HepG2 (cell line): ENCODE data around the gene SAMD5. TPM values are rescaled to one million over a fixed set of nuclear protein-coding genes. Genes with fewer than 3 reads are reported as not detected.

Experiments
- ATAC-seq: fragments of 200-7000 bp; cut with Tn5 transposase; 3 replicates; pipeline ENCODE4 v1.9.1; 2020; ENCODE audit warnings: mild to moderate bottlenecking, moderate library complexity
- BruUV-seq: library from RNA; stranded (reverse); fragments of 400-500 nt; replicated peaks from 2 replicates; lab custom pipeline; 2021; lab: Mats Ljungman, UMichigan
- CTCF ChIA-PET: fragments of 300-600 bp; formaldehyde crosslinking; extraction: SDS; loops from one replicate; lab custom pipeline; 2021; ENCODE audit warnings: low total read pairs, inconsistent platforms, low intra/inter-chr PET ratio; lab: Yijun Ruan, JAX
- POLR2A ChIA-PET: fragments of 350-600 bp; sonication (Branson Sonifier 250); formaldehyde crosslinking; loops from one replicate; lab custom pipeline; 2020; ENCODE audit warnings: antibody characterized with exemption, inconsistent platforms; lab: Yijun Ruan, JAX
- DNase-seq: peaks from one replicate; pipeline ENCODE4 v3.0.0-alpha.2; 2015; ENCODE audit warnings: low spot score
- FAIRE-seq: peaks from 3 replicates; lab custom pipeline; 2011; peaks lifted over from hg19 to GRCh38; lab: Jason Lieb, UNC
- H2AFZ ChIP-seq: one replicate; pipeline ENCODE4 v1.6.1; 2011; ENCODE audit warnings: low read length, inconsistent platforms
- H3K27ac ChIP-seq: fragments of 300-600 bp; 3 replicates; pipeline ENCODE4 v1.8.0; 2011; ENCODE audit warnings: mixed run types, mild to moderate bottlenecking, mixed read lengths, low read length, inconsistent platforms; ENCODE audit not compliant: insufficient read depth; ENCODE audit errors: extremely low read length
- H3K27me3 ChIP-seq, 2 experiments: fragments of 200-600 bp in 1 of 2; 2 replicates in 1 of 2; 3 replicates in 1 of 2; pipeline versions ENCODE4 v1.6.0 to v1.8.0; 2011; ENCODE audit warnings: low read length in 2 of 2, mild to moderate bottlenecking in 2 of 2, moderate library complexity in 2 of 2, inconsistent platforms in 1 of 2; ENCODE audit not compliant: insufficient read depth in 2 of 2, control insufficient read depth in 1 of 2
- H3K36me3 ChIP-seq, 2 experiments: fragments of 200-600 bp in 1 of 2; replicated peaks in 1 of 2; 2 replicates in 1 of 2; 3 replicates in 1 of 2; pipeline versions ENCODE4 v1.5.1 to v1.8.0; 2011; ENCODE audit warnings: low read length in 2 of 2, inconsistent platforms in 1 of 2; ENCODE audit not compliant: insufficient read depth in 2 of 2, control insufficient read depth in 1 of 2
- H3K4me1 ChIP-seq: 2 replicates; pipeline ENCODE4 v1.5.1; 2012; ENCODE audit warnings: low read length, inconsistent platforms; ENCODE audit not compliant: insufficient read depth
- H3K4me2 ChIP-seq: 2 replicates; pipeline ENCODE4 v1.6.0; 2011; ENCODE audit warnings: low read depth, low read length, inconsistent platforms
- H3K4me3 ChIP-seq, 3 experiments: fragments of 200-600 bp in 1 of 3; sonication (generic), shearing (Covaris generic) in 1 of 3; replicated peaks in 1 of 3; 2 replicates each; pipeline ENCODE4 v1.5.1; 2011 to 2016; ENCODE audit warnings: low read length in 3 of 3, inconsistent platforms in 2 of 3, low read depth in 2 of 3, mild to moderate bottlenecking in 2 of 3, control low read depth in 1 of 3, mixed read lengths in 1 of 3; ENCODE audit not compliant: insufficient read depth in 1 of 3
- H3K79me2 ChIP-seq: one replicate; pipeline ENCODE4 v1.6.1; 2011; ENCODE audit warnings: low read length, inconsistent platforms; ENCODE audit not compliant: insufficient read depth
- H3K9ac ChIP-seq: 2 replicates; pipeline ENCODE4 v1.6.0; 2011; ENCODE audit warnings: mild to moderate bottlenecking, low read depth, low read length, inconsistent platforms; ENCODE audit not compliant: insufficient read depth
- H3K9me3 ChIP-seq: 2 replicates; pipeline ENCODE4 v1.5.1; 2012; ENCODE audit warnings: mild to moderate bottlenecking, low read length
- H4K20me1 ChIP-seq: 2 replicates; pipeline ENCODE4 v1.6.0; 2011; ENCODE audit warnings: inconsistent platforms, mild to moderate bottlenecking, low read length, moderate library complexity; ENCODE audit not compliant: insufficient read depth
- DZIP1 ChIP-seq: sonication (generic); formaldehyde crosslinking; IDR thresholded peaks from 2 replicates; pipeline ENCODE4 v1.5.0; 2020; ENCODE audit warnings: mild to moderate bottlenecking, missing genetic modification reagents
- HNRNPLL ChIP-seq: fragments of 200-400 bp; formaldehyde crosslinking; IDR thresholded peaks from 2 replicates; pipeline ENCODE4 v1.6.1; 2017; ENCODE audit warnings: mild to moderate bottlenecking, low read depth, low read length; ENCODE audit not compliant: poor library complexity, severe bottlenecking
- NCOA2 ChIP-seq: sonication (generic); formaldehyde crosslinking; IDR thresholded peaks from 2 replicates; pipeline ENCODE4 v1.8.0; 2022; ENCODE audit warnings: inconsistent platforms
- NPAS2 ChIP-seq: sonication (generic); formaldehyde crosslinking; IDR thresholded peaks from 2 replicates; pipeline ENCODE4 v1.8.0; 2022; ENCODE audit warnings: mild to moderate bottlenecking, missing genetic modification reagents, borderline replicate concordance
- SNAPC2 ChIP-seq: sonication (generic); formaldehyde crosslinking; IDR thresholded peaks from 2 replicates; pipeline ENCODE4 v1.8.1; 2022; ENCODE audit warnings: mild to moderate bottlenecking, missing genetic modification reagents
- WGBS: methylation state at CpG from one replicate; pipeline ENCODE4 v1.1.6; 2017; ENCODE audit warnings: low lambda C conversion rate; 5-methylcytosine and 5-hydroxymethylcytosine counted together
- in situ Hi-C: cut with HindIII; loops from 2 replicates; pipeline ENCODE4 v1.10.0; 2017; ENCODE audit warnings: low pct_unique_long_range_greater_than_20kb; ENCODE audit not compliant: extremely low pct_ligation_motif_present
- intact Hi-C: fragments of 100-400 bp; cut with micrococcal nuclease; formaldehyde crosslinking; loops from one replicate; pipeline ENCODE4 v1.10.0; 2022; ENCODE audit not compliant: unreplicated experiment
- polyA plus RNA-seq, 8 experiments: library from polyadenylated mRNA; depleted of rRNA in 3 of 8; stranded (reverse) in 7 of 8; unstranded in 1 of 8; fragments of >200 nt; fragmentation: Illumina TruSeq in 4 of 8; extraction: Trizol in 4 of 8; gene quantifications; 2 replicates each; pipeline versions ENCODE4 v1.2.1 to v1.2.3, GENCODE V29; 2011 to 2016; ENCODE audit warnings: low read depth in 4 of 8, missing spikeins in 1 of 8, mixed read lengths in 1 of 8; ENCODE audit not compliant: insufficient read depth in 1 of 8
- total RNA-seq, 5 experiments: library from RNA; depleted of rRNA; stranded (reverse); fragments of >200 nt; fragmentation: Illumina TruSeq; extraction: Trizol; gene quantifications; 2 replicates each; pipeline ENCODE4 v1.2.3, GENCODE V29; 2016; ENCODE audit warnings: low read depth in 1 of 5
- TF ChIP-seq, protein P1 (sequence below): sonication (generic); formaldehyde crosslinking; IDR thresholded peaks from 2 replicates; pipeline ENCODE4 v1.4.0; 2020; ENCODE audit warnings: missing genetic modification reagents
- TF ChIP-seq, protein P2 (sequence below): sonication (generic); formaldehyde crosslinking; IDR thresholded peaks from 2 replicates; pipeline ENCODE4 v1.5.1; 2020; ENCODE audit warnings: missing genetic modification reagents, mild to moderate bottlenecking, borderline replicate concordance

SAMD5 gene
- total and polyA plus RNA-seq, 2 of the 13 experiments (the other 11 are each of a cell fraction or from before 2014, with no cell fraction given) = 0.02 to 0.07 TPM

DNA sequence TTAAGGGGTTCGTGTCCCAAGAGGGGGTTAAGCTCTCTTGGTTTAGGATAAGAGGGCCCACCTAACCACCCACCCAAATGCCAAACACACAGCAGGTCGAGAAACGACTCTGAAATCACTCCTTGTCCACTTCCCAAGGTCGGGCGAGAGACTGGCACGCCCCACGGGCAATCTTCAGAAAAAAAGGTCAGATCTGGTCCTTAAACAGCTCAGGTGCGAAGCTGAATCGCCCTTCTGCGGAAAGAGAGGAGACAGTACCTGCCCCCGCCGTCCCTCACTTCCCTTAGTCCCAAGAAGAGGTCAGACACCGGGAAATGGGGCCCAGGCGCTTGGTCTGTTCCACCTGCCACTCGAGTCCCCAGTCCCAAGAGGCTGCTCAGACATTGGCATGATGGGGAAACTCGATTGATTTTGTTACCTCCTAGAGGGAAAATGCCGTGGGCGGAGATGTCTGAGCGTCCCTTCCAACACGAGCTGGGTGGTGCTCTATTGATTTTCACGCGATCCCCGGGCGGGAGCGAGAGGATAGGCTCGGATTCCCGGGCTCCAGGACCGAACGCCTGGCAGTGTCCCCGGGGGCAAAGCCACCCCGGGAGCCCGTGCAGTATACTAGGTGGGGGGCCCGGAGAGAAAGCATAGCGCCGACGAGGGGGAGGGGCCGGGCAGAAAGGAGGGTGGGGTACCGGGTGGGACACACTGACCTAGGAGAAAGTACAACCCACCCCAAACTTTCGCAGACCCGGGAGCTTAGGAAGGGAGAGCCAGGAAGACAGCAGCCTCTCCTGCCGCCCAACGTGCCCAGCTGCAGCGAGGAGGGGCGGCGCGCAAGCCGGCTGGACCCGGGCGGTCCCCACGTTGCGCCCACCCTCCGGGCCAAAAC lies 1.1 kb upstream of the SAMD5 start (continued):
- TF ChIP-seq, protein P1, sequence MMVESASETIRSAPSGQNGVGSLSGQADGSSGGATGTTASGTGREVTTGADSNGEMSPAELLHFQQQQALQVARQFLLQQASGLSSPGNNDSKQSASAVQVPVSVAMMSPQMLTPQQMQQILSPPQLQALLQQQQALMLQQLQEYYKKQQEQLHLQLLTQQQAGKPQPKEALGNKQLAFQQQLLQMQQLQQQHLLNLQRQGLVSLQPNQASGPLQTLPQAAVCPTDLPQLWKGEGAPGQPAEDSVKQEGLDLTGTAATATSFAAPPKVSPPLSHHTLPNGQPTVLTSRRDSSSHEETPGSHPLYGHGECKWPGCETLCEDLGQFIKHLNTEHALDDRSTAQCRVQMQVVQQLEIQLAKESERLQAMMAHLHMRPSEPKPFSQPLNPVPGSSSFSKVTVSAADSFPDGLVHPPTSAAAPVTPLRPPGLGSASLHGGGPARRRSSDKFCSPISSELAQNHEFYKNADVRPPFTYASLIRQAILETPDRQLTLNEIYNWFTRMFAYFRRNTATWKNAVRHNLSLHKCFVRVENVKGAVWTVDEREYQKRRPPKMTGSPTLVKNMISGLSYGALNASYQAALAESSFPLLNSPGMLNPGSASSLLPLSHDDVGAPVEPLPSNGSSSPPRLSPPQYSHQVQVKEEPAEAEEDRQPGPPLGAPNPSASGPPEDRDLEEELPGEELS (CRISPR knock-in tag) = no peak
- TF ChIP-seq NCOA2 (CRISPR knock-in tag) = no peak

- TF ChIP-seq, protein P2, sequence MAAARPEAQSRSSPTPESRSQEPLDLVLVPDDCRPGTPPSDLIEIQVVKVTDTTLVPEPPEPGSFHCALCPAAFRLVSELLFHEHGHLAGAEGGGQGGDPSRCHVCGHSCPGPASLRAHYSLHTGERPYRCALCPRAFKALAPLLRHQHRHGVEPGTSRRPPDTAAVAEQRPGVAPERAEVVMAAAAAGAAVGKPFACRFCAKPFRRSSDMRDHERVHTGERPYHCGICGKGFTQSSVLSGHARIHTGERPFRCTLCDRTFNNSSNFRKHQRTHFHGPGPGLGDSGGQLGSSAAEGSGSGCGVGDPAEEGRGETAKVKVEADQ = no peak
- TF ChIP-seq NPAS2 (CRISPR knock-in tag) = no peak
- TF ChIP-seq HNRNPLL = peak; percentile 78
- no peak for TF ChIP-seq SNAPC2
- TF ChIP-seq DZIP1 = no peak
- Histone ChIP-seq H3K4me1 (peaks cover 37% of the 10 kb centered on the region), H3K27me3 (peaks cover 10 to 46% of the 10 kb centered on the region in 2 experiments), H4K20me1 (no peaks in the 10 kb centered on the region; the same call in 1 of the 2 replicates), H3K9me3 (no peaks in the 10 kb centered on the region), H3K4me3 (peak overlapping the region; percentile 36 to 69 (median 41); a peak in 4 of 6 replicates), H3K9ac (no peak overlapping the region), H3K36me3 (no peaks in the 10 kb centered on the region), H3K4me2 (peak overlapping the region; percentile 68), H2AFZ (no peak overlapping the region), H3K79me2 (no peaks in the 10 kb centered on the region), H3K27ac (no peak overlapping the region)
- ChIA-PET CTCF (no interaction called here), POLR2A (no interaction called here)
- 23% methylated on average over 57 of the region's 73 CpGs for WGBS
- no TSS peak for BruUV-seq
- in situ Hi-C loops (loop anchor here (5.0 to 10.0 kb wide), 3 partner anchors 466 to 953 kb away; no protein-coding TSS in a partner anchor), intact Hi-C loops (loop anchor here (5.0 kb wide), 1 partner anchor 953 kb away; no protein-coding TSS in a partner anchor)
- DNase-seq = no peak
- ATAC-seq = peak; percentile 17
- FAIRE-seq = no peak
Measured at GRCh38 chr6:147508866-147509608, 547 bp downstream of the SAMD5 start.
